Measurements from ENCODE around the gene URI1.

GRCh38 chr19:30061223-30062064 is 119.4 kb downstream of the URI1 start:
- TF ChIP-seq CTCF (IDR thresholded peaks at IDR 0.05) (no peak), POLR2A (IDR thresholded peaks at IDR 0.05) (no peak), EP300 (IDR thresholded peaks at IDR 0.05) (no peak), POLR2AphosphoS5 (IDR thresholded peaks at IDR 0.05) (no peak)

Measured in sigmoid colon (tissue), 4 donors.